B cell (primary cell): ENCODE results near the gene TEAD3. TPM values are rescaled to one million over a fixed set of nuclear protein-coding genes. Genes with fewer than 3 reads are reported as not detected.
A peak's percentile ranks its signal among the peaks of the same experiment; 100 is the strongest.

Experiments used
- ATAC-seq: fragments of 200-7000 bp; cut with Tn5 transposase; one replicate; pipeline ENCODE4 v1.10.0; 2021; ENCODE audit warnings: low read depth, mild to moderate bottlenecking, moderate number of reproducible peaks, moderate library complexity
- CTCF ChIA-PET: fragments of 350-600 bp; sonication (Branson Sonifier 250); formaldehyde crosslinking; loops from one replicate; lab custom pipeline; 2021; ENCODE audit warnings: antibody characterized with exemption, inconsistent platforms; lab: Charles Lee
- POLR2A ChIA-PET: fragments of 350-600 bp; sonication (Branson Sonifier 250); formaldehyde crosslinking; loops from one replicate; lab custom pipeline; 2021; ENCODE audit warnings: antibody characterized with exemption; lab: Charles Lee
- DNase-seq: peaks from one replicate; pipeline ENCODE4 v3.0.0; 2013
- H2AFZ ChIP-seq: 2 replicates; pipeline ENCODE4 v1.6.1; 2012; ENCODE audit warnings: mild to moderate bottlenecking, low read depth, low read length; ENCODE audit not compliant: insufficient read depth, poor library complexity, severe bottlenecking
- H3K27ac ChIP-seq, 2 donors: 1 replicate in 1 of 2; 2 replicates in 1 of 2; pipeline ENCODE4 v1.5.1; 2012 to 2013; ENCODE audit warnings: low read length in 2 of 2, mild to moderate bottlenecking in 2 of 2, moderate library complexity in 1 of 2
- H3K27me3 ChIP-seq, 4 experiments: fragments of 200-600 bp in 1 of 4; sonication (generic) in 1 of 4; replicated peaks in 1 of 4; 1 replicate in 2 of 4; 2 replicates in 2 of 4; pipeline versions ENCODE4 v1.6.1 to v1.7.0; 2013 to 2016; ENCODE audit warnings: low read length in 3 of 4, mild to moderate bottlenecking in 2 of 4, mixed read lengths in 1 of 4, moderate library complexity in 1 of 4; ENCODE audit not compliant: insufficient read depth in 4 of 4, control insufficient read depth in 3 of 4; ENCODE audit errors: control extremely low read depth in 1 of 4
- H3K36me3 ChIP-seq, 2 experiments: replicated peaks in 1 of 2; 1 replicate in 1 of 2; 2 replicates in 1 of 2; pipeline versions ENCODE4 v1.6.1 to v1.7.1; 2013; ENCODE audit warnings: low read length in 1 of 2; ENCODE audit not compliant: insufficient read depth in 2 of 2, control insufficient read depth in 1 of 2; ENCODE audit errors: control extremely low read depth in 1 of 2, extremely low read depth in 1 of 2
- H3K4me1 ChIP-seq, 2 donors: fragments of 200-600 bp in 1 of 2; sonication (generic) in 1 of 2; 1 replicate in 1 of 2; 2 replicates in 1 of 2; pipeline versions ENCODE4 v1.5.1 to v1.6.1; 2013 to 2017; ENCODE audit warnings: low read length in 2 of 2; ENCODE audit not compliant: control insufficient read depth in 2 of 2, insufficient read depth in 2 of 2
- H3K4me2 ChIP-seq: replicated peaks from 2 replicates; pipeline ENCODE3; 2012; ENCODE audit warnings: mild to moderate bottlenecking, low read depth, low read length; ENCODE audit not compliant: poor library complexity, severe bottlenecking
- H3K4me3 ChIP-seq, 5 experiments: fragments of 200-600 bp in 1 of 5; sonication (generic) in 1 of 5; 1 replicate in 3 of 5; 2 replicates in 2 of 5; pipeline versions ENCODE4 v1.5.1 to v1.7.0; 2011 to 2016; ENCODE audit warnings: low read length in 4 of 5, mild to moderate bottlenecking in 4 of 5, low read depth in 2 of 5, control low read depth in 1 of 5, moderate library complexity in 1 of 5; ENCODE audit not compliant: insufficient read depth in 1 of 5; ENCODE audit errors: control extremely low read depth in 1 of 5, extremely low read depth in 1 of 5
- H3K79me2 ChIP-seq: fragments of 200-600 bp; sonication (generic); one replicate; pipeline ENCODE4 v1.6.0; 2016; ENCODE audit warnings: low read length; ENCODE audit not compliant: control insufficient read depth, insufficient read depth
- H3K9ac ChIP-seq: fragments of 200-600 bp; sonication (generic); 2 replicates; pipeline ENCODE4 v1.6.1; 2017; ENCODE audit warnings: mild to moderate bottlenecking, low read length, moderate library complexity
- H3K9me3 ChIP-seq, 3 donors: one replicate each; pipeline versions ENCODE4 v1.6.1 to v1.7.1; 2013; ENCODE audit warnings: low read length in 2 of 3; ENCODE audit not compliant: control insufficient read depth in 2 of 3, insufficient read depth in 1 of 3; ENCODE audit errors: control extremely low read depth in 1 of 3
- H4K20me1 ChIP-seq: 2 replicates; pipeline ENCODE4 v1.6.0; 2012; ENCODE audit warnings: mild to moderate bottlenecking, low read length; ENCODE audit not compliant: insufficient read depth, control insufficient read depth, poor library complexity, severe bottlenecking
- H3K27ac Mint-ChIP-seq: one replicate; pipeline ENCODE4 v1.8.0; 2021; ENCODE audit warnings: mixed read lengths
- H3K27me3 Mint-ChIP-seq: one replicate; pipeline ENCODE4 v1.8.0; 2021; ENCODE audit warnings: mixed read lengths
- H3K4me1 Mint-ChIP-seq: one replicate; pipeline ENCODE4 v1.8.0; 2021; ENCODE audit warnings: mixed read lengths
- H3K4me3 Mint-ChIP-seq: one replicate; pipeline ENCODE4 v1.8.0; 2021; ENCODE audit warnings: mixed read lengths
- H3K9me3 Mint-ChIP-seq: one replicate; pipeline ENCODE4 v1.8.0; 2022; ENCODE audit warnings: mixed read lengths; ENCODE audit not compliant: insufficient read depth
- CTCF ChIP-seq: fragments of 200-600 bp; IDR thresholded peaks from one replicate; pipeline ENCODE4 v1.8.0; 2022; ENCODE audit warnings: antibody characterized with exemption, mild to moderate bottlenecking
- EZH2 ChIP-seq: IDR thresholded peaks from 2 replicates; pipeline ENCODE4 v1.6.1; 2012; ENCODE audit warnings: borderline replicate concordance, low read depth, mild to moderate bottlenecking, moderate library complexity, low read length; ENCODE audit not compliant: insufficient read depth, poor library complexity, severe bottlenecking
- WGBS: methylation state at CpG from one replicate; pipeline ENCODE4 v1.1.5; 2013; ENCODE audit warnings: missing lambda C conversion rate; ENCODE audit not compliant: insufficient coverage; 5-methylcytosine and 5-hydroxymethylcytosine counted together
- intact Hi-C: fragments of 100-400 bp; cut with micrococcal nuclease; formaldehyde crosslinking; loops from one replicate; pipeline ENCODE4 v1.10.0; 2022
- polyA minus RNA-seq: library from RNA; depleted of rRNA, polyadenylated mRNA; stranded (reverse); fragments of >200 nt; gene quantifications from 2 replicates; pipeline ENCODE4 v1.2.3, GENCODE V29; 2012
- polyA plus RNA-seq: library from polyadenylated mRNA; depleted of rRNA; stranded (reverse); fragments of >200 nt; gene quantifications from 2 replicates; pipeline ENCODE4 v1.2.3, GENCODE V29; 2012
- total RNA-seq, 2 donors: library from RNA; stranded (reverse); fragments of 120-200 nt in 1 of 2; gene quantifications; 1 replicate in 1 of 2; 2 replicates in 1 of 2; pipeline versions ENCODE4 v1.2.3 to v1.2.4, GENCODE V29; 2013 to 2022

Gene TEAD3
- total RNA-seq (0.17 TPM in 2 replicates), polyA plus RNA-seq (not detected in 2 replicates), polyA minus RNA-seq (0.14 TPM in 1 of 2 replicates, not detected in the other)
- total RNA-seq (2013), result 0.51 TPM

- Mint-ChIP-seq H3K27me3 (peaks cover 36% of the 10 kb centered on the region), H3K4me3 (peak within 1 kb of the TSS; percentile 83), H3K27ac (peak within 1 kb of the TSS; percentile 46), H3K9me3 (no peaks in the 10 kb centered on the region), H3K4me1 (peaks cover 21% of the 10 kb centered on the region)
- ATAC-seq (peak; percentile 73), DNase-seq (peak; percentile 79)
- ChIA-PET CTCF (interaction anchor here (0.6 to 2.4 kb wide), 3 partner anchors 9 to 201 kb away, joined by 3 to 8 read pairs (median 3); no protein-coding TSS in a partner anchor), POLR2A (interaction anchor here (1.0 kb wide), 2 partner anchors 27 to 29 kb away, joined by 3 read pairs; partner anchors contain the start of gene RPL10A)
- H3K4me1 ChIP-seq, result peaks cover 14 to 22% of the 10 kb centered on the region in 2 donors
- H3K9me3 ChIP-seq, result peaks cover 0 to 7% (median 0%) of the 10 kb centered on the region in 3 donors
- intact Hi-C loops, result loop anchor here (1.0 kb wide), 2 partner anchors 29 to 45 kb away; partner anchors contain the start of genes FANCE and RPL10A
- H3K4me2 ChIP-seq, result peak within 1 kb of the TSS; percentile 99
- no peaks in the 10 kb centered on the region for H3K36me3 ChIP-seq
- TF ChIP-seq CTCF, result no peak
- TF ChIP-seq EZH2, result no peak
- no peaks in the 10 kb centered on the region for H3K79me2 ChIP-seq
- WGBS, result under 1% methylated on average over 74 of the region's 98 CpGs
- peaks cover 0 to 40% (median 17%) of the 10 kb centered on the region in 4 experiments for H3K27me3 ChIP-seq
- H4K20me1 ChIP-seq, result no peaks in the 10 kb centered on the region
- H3K27ac ChIP-seq, result no peak within 1 kb of the TSS
- peak within 1 kb of the TSS; percentile 75 for H3K9ac ChIP-seq
- peak within 1 kb of the TSS; percentile 94 for H2AFZ ChIP-seq
- H3K4me3 ChIP-seq, result peak within 1 kb of the TSS; percentile 39 to 78 (median 63)
These were observed at the start of gene TEAD3 for GRCh38 chr6:35496841-35497570. TEAD3 (minus strand) TSS chr6:35497079.
